HEK293T (cell line): Measurements from ENCODE around the gene PERM1.
"Not testable (repeated sequence)": the region's sequence is repeated elsewhere in the genome, so short reads cannot be mapped to it uniquely, and the experiment has no call there.

Source experiments
- L3MBTL2 ChIP-seq: fragments of 450-650 bp; conservative IDR thresholded peaks from 2 replicates; pipeline ENCODE4 v1.6.1; 2016; ENCODE audit warnings: mild to moderate bottlenecking
- ZNF384 ChIP-seq: fragments of 450-650 bp; IDR thresholded peaks from 2 replicates; pipeline ENCODE4 v1.6.1; 2016

DNA sequence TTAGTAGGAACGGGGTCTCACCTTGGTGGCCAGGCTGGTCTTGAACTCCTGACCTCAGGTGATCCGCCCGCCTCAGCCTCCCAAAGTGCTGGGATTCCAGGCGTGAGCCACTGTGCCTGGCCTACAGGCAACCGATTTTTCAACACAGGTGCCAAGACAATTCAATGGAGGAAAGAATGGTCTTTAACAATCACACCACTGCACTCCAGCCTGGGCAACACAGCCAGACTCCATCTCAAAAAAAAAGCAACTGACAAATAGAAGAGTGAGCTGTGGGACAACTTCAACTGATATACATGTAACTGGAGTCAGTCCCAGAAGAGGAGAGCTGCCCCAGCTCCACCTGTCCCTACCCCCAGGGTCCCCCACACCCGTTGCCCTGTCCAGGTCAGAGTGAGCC is 12.7 kb upstream of the PERM1 start:
- TF ChIP-seq L3MBTL2, ZNF384: not testable (repeated sequence)
